GM19193 (cell line): Measurements from ENCODE around the gene AHDC1.

ENCODE experiments used
- POLR2A ChIP-seq: IDR thresholded peaks from 4 replicates; pipeline ENCODE4 v1.6.1; 2011; ENCODE audit not compliant: insufficient read depth, insufficient read length; ENCODE audit errors: extremely low read depth

AHDC1 gene, protein sequence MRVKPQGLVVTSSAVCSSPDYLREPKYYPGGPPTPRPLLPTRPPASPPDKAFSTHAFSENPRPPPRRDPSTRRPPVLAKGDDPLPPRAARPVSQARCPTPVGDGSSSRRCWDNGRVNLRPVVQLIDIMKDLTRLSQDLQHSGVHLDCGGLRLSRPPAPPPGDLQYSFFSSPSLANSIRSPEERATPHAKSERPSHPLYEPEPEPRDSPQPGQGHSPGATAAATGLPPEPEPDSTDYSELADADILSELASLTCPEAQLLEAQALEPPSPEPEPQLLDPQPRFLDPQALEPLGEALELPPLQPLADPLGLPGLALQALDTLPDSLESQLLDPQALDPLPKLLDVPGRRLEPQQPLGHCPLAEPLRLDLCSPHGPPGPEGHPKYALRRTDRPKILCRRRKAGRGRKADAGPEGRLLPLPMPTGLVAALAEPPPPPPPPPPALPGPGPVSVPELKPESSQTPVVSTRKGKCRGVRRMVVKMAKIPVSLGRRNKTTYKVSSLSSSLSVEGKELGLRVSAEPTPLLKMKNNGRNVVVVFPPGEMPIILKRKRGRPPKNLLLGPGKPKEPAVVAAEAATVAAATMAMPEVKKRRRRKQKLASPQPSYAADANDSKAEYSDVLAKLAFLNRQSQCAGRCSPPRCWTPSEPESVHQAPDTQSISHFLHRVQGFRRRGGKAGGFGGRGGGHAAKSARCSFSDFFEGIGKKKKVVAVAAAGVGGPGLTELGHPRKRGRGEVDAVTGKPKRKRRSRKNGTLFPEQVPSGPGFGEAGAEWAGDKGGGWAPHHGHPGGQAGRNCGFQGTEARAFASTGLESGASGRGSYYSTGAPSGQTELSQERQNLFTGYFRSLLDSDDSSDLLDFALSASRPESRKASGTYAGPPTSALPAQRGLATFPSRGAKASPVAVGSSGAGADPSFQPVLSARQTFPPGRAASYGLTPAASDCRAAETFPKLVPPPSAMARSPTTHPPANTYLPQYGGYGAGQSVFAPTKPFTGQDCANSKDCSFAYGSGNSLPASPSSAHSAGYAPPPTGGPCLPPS (N-terminal part only)

GRCh38 chr1:27603681-27604578 is at the start of gene AHDC1:
TSS of gene AHDC1 (minus strand) at chr1:27604144. CDS start at chr1:27552115, 52,029 bp downstream.
- peak; percentile 75 for TF ChIP-seq POLR2A

GRCh38 chr1:27652111-27652864 is 48.3 kb upstream of the AHDC1 start:
- TF ChIP-seq POLR2A, result no peak

DNA sequence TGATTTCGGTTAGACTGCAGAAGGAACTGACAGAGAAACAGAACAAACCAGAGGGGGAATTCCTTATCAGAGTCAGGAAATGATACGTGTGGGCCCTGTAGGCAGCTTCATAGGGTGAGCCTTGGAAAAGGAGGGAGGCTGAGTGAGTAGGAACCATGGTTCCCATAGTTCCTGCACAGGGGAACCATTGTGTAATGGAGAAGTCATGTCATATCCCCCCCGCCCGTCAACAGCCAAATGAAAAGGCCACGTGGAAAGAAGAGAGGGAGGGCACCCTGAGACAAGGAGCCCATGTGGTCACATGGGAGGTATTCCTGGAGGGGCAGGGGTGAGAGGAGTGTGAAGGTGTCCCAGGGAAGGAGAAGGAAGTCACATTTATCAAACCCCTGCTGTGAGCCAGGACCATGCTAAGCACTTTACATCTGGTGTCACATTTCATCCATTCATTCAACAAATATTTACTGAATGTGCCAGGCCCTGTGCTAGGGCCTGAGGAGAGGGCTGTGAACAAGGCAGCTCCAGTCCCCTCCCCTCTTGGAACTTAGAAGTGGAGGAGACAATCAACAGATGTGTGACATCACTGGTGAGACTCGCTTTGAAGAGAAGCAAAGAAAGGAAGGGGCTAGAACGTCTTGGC is 46.7 kb upstream of the AHDC1 start:
- TF ChIP-seq POLR2A, result no peak

DNA sequence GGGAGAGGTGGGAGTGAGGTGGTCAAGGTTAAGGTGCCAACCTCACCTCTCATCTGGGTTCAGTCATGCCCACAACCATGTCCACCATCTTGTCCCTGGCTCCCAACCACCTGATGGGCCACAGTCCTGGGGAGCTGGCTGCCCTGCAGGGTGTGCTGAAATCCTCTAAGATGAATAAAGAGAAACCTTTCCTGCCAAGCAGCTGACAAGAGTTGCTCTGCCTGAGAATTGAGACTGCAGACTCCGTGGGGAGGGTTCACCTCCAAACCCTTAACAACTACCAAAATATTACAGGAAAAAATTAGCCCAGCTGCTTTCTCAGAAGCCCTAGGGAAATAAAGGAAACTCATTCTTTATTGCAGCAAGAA is 46.2 kb upstream of the AHDC1 start:
- no peak for TF ChIP-seq POLR2A

GRCh38 chr1:27649306-27649635 is 45.3 kb upstream of the AHDC1 start:
- TF ChIP-seq POLR2A, result no peak

- no peak for TF ChIP-seq POLR2A
These were observed 44.8 kb upstream of the AHDC1 start for GRCh38 chr1:27648602-27649305.

GRCh38 chr1:27647328-27647727 is 43.4 kb upstream of the AHDC1 start:
- no peak for TF ChIP-seq POLR2A

DNA sequence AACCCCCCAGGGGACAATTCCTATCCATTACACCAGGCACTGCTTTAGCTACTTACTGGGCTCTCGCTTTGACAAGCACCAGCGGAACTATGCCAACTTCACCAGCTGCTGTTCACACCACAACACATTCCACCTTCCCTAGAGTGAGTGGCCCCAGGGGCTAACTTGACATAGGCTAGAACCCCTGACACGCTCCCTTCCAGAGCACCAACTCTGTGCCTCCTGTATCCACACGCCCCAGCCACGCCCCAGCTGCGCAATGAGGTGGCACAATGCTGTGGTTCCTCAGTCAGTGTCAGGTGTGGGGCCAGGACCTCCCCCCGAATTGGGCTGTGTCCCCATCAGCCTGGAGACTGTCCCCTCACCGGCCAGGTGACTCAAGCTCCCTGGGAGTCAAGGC is 42.7 kb upstream of the AHDC1 start:
- no peak for TF ChIP-seq POLR2A

- no peak for TF ChIP-seq POLR2A
These were observed 41.1 kb upstream of the AHDC1 start for GRCh38 chr1:27645071-27645415.

DNA sequence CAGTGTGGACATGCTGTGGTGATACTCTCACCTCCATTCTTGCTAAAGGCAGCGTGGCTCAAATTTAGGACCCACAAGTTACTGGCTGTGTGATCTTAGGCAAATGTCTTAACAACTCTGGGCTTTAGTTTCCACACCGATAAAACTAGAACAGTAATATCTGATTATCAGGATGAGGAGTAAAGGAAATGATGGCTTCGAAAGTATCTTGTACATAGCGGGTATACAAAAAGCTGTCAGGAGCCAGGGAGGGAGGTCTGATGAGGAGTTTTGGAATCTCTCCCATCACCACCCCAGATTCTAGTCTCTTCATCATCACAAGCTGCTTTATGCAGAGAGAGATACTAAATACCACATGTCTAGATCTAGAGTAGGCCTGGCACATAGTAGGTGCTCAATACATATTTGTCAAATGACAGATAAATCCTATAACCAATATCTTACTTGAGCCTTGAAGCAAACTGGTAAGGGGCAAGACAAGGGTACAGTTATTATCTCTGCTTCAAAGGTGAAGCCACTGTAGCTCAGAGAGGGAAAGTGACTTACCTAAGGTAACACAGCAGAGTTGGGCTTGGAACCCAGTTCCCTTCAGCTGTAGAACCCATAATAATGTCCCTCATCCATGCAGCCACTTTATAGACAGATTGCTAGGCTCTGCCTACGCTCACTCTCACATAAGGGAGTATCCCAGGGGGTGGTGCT is 40.6 kb upstream of the AHDC1 start:
- no peak for TF ChIP-seq POLR2A

DNA sequence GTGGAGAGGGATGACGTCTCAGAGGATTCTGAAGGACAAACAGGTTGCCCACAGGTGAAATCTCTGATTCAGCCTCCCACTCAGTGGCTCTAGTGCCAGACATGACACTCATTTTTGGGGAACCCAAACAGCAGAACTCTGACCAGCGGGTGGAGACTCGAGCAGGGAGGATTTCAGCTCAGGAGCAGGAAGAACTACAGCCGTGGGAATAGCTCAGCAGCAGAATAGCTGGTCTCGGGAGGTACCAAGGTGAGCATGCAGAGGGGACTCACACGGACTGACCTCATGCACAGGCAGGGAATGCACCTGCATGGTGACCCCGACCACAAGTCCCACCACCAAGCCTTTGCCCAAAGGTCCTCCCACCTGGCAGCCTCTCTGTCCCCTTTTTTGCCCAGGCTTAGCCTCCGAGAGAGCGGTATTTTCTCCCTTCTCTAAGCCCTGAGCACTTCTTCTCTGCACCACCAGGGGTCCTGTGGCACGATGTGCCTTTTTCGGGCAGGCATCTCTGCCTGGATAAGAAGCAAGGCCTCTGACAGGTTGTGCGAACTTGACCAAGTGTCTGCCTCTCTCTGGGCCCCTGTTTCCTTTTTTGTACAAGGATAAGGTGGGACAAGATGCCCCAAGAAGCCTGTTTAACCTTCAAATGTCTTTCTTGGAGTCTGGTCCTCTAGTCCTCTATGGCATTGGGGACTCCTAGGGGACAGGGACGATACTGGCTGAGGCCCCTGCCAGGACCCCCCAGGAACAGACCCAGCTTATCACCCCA is 39.8 kb upstream of the AHDC1 start:
- no peak for TF ChIP-seq POLR2A

DNA sequence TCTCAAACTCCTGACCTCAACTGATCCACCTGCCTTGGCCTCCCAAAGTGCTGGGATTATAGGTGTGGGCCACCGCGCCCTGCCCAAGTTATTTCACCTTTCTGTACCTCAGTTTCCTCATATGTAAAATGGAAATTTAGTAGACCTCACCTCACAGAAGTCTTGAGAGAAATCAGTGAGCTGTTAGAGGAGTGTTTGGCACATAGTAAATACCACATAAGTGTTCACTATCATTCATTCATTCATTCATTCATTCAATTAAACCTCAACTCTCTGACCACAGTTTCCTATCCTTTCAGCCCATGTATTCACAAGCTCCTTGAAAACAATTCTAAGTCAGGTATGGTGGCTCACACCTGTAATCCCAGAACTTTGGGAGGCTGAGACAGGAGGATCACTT is 34.9 kb upstream of the AHDC1 start:
- TF ChIP-seq POLR2A, result no peak
